H1 (cell line): ENCODE data around the gene DAPK3. TPM values are rescaled to one million over a fixed set of nuclear protein-coding genes. Genes with fewer than 3 reads are reported as not detected.

Experiments used
- CTCF ChIA-PET: fragments of 300-600 bp; sonication (Branson Sonifier 250); formaldehyde crosslinking; loops from one replicate; lab custom pipeline; 2021; ENCODE audit not compliant: partially characterized antibody; lab: Charles Lee
- POLR2A ChIA-PET: fragments of 300-600 bp; sonication (Branson Sonifier 250); formaldehyde crosslinking; loops from one replicate; lab custom pipeline; 2021; ENCODE audit warnings: inconsistent platforms; ENCODE audit not compliant: partially characterized antibody; lab: Charles Lee
- DNase-seq, 2 experiments: peaks; one replicate each; pipeline versions ENCODE4 v3.0.0 to v3.0.0-alpha.2; 2010 to 2022; ENCODE audit warnings: low spot score in 2 of 2, low read depth in 1 of 2, mixed read lengths in 1 of 2
- FAIRE-seq: peaks from 2 replicates; lab custom pipeline; 2011; peaks lifted over from hg19 to GRCh38; lab: Jason Lieb, UNC
- H2AFZ ChIP-seq: 2 replicates; pipeline ENCODE4 v1.8.1; 2012; ENCODE audit warnings: low read length, inconsistent platforms
- H2AK5ac ChIP-seq: 2 replicates; pipeline ENCODE4 v1.6.1; 2013; ENCODE audit warnings: low read depth, low read length
- H2BK120ac ChIP-seq: replicated peaks from 2 replicates; pipeline ENCODE3; 2013; ENCODE audit warnings: low read depth, low read length, inconsistent platforms
- H2BK12ac ChIP-seq: 2 replicates; pipeline ENCODE4 v1.6.1; 2013; ENCODE audit warnings: low read depth, low read length
- H2BK15ac ChIP-seq: 2 replicates; pipeline ENCODE4 v1.6.1; 2013; ENCODE audit warnings: low read length
- H2BK20ac ChIP-seq: 2 replicates; pipeline ENCODE4 v1.6.1; 2013; ENCODE audit warnings: low read length
- H2BK5ac ChIP-seq: 2 replicates; pipeline ENCODE4 v1.6.1; 2013; ENCODE audit warnings: low read depth, low read length
- H3K14ac ChIP-seq: 2 replicates; pipeline ENCODE4 v1.6.1; 2013; ENCODE audit warnings: inconsistent platforms; ENCODE audit not compliant: insufficient read length
- H3K18ac ChIP-seq: 2 replicates; pipeline ENCODE4 v1.6.1; 2013; ENCODE audit warnings: low read length; ENCODE audit errors: extremely low read depth
- H3K23ac ChIP-seq: 2 replicates; pipeline ENCODE4 v1.6.1; 2013; ENCODE audit warnings: inconsistent platforms; ENCODE audit not compliant: insufficient read length
- H3K23me2 ChIP-seq: 2 replicates; pipeline ENCODE4 v1.6.1; 2013; ENCODE audit warnings: low read depth, low read length
- H3K27ac ChIP-seq: 2 replicates; pipeline ENCODE4 v1.6.1; 2011; ENCODE audit warnings: low read depth, low read length, inconsistent platforms
- H3K27me3 ChIP-seq, 4 experiments: replicated peaks in 1 of 4; 1 replicate in 1 of 4; 2 replicates in 3 of 4; pipeline versions ENCODE4 v1.6.1 to v1.8.1; 2011 to 2013; ENCODE audit warnings: low read length in 3 of 4, mild to moderate bottlenecking in 3 of 4, inconsistent platforms in 2 of 4, mixed read lengths in 2 of 4, moderate library complexity in 1 of 4; ENCODE audit not compliant: control insufficient read depth in 3 of 4, insufficient read depth in 3 of 4; ENCODE audit errors: extremely low read depth in 1 of 4
- H3K36me3 ChIP-seq, 4 experiments: 2 replicates each; pipeline versions ENCODE4 v1.6.1 to v1.8.1; 2011 to 2013; ENCODE audit warnings: mild to moderate bottlenecking in 4 of 4, low read length in 3 of 4, moderate library complexity in 2 of 4, control low read depth in 1 of 4, inconsistent platforms in 1 of 4; ENCODE audit not compliant: insufficient read depth in 4 of 4, control insufficient read depth in 2 of 4
- H3K4ac ChIP-seq: replicated peaks from 2 replicates; pipeline ENCODE3; 2013; ENCODE audit warnings: low read length, low read depth, mixed read lengths, inconsistent platforms; ENCODE audit not compliant: insufficient read length
- H3K4me1 ChIP-seq, 4 experiments: replicated peaks in 1 of 4; 1 replicate in 1 of 4; 2 replicates in 3 of 4; pipeline versions ENCODE4 v1.6.1 to v1.8.1; 2011 to 2013; ENCODE audit warnings: low read length in 3 of 4, inconsistent platforms in 2 of 4, mixed read lengths in 1 of 4; ENCODE audit not compliant: insufficient read depth in 4 of 4, control insufficient read depth in 3 of 4
- H3K4me2 ChIP-seq, 2 experiments: 2 replicates each; pipeline versions ENCODE4 v1.6.1 to v1.8.1; 2011 to 2013; ENCODE audit warnings: low read depth in 2 of 2, low read length in 2 of 2, control low read depth in 1 of 2, inconsistent platforms in 1 of 2, mild to moderate bottlenecking in 1 of 2; ENCODE audit not compliant: insufficient read depth in 1 of 2
- H3K4me3 ChIP-seq, 4 experiments: fragments of 200-600, 300-600 bp in 1 of 4; sonication (generic), shearing (Covaris generic), sonication (Bioruptor Twin) in 1 of 4; 2 replicates each; pipeline versions ENCODE4 v1.5.1 to v1.8.1; 2011 to 2016; ENCODE audit warnings: low read length in 4 of 4, low read depth in 3 of 4, control low read depth in 2 of 4, inconsistent platforms in 2 of 4, mild to moderate bottlenecking in 2 of 4, mixed read lengths in 1 of 4, moderate library complexity in 1 of 4; ENCODE audit not compliant: insufficient read depth in 2 of 4; ENCODE audit errors: extremely low read depth in 1 of 4
- H3K56ac ChIP-seq: replicated peaks from 2 replicates; pipeline ENCODE3; 2013; ENCODE audit warnings: low read depth, mild to moderate bottlenecking, mixed read lengths, low read length, inconsistent platforms; ENCODE audit not compliant: insufficient read length
- H3K79me1 ChIP-seq: 2 replicates; pipeline ENCODE4 v1.6.1; 2013; ENCODE audit warnings: low read depth, low read length, control low read depth
- H3K79me2 ChIP-seq, 2 experiments: 2 replicates each; pipeline versions ENCODE4 v1.6.1 to v1.8.1; 2012 to 2013; ENCODE audit warnings: low read length in 2 of 2, mild to moderate bottlenecking in 2 of 2, inconsistent platforms in 1 of 2; ENCODE audit not compliant: insufficient read depth in 2 of 2, control insufficient read depth in 1 of 2
- H3K9ac ChIP-seq, 4 experiments: replicated peaks in 1 of 4; 1 replicate in 1 of 4; 2 replicates in 3 of 4; pipeline versions ENCODE4 v1.6.1 to v1.8.1; 2011 to 2013; ENCODE audit warnings: low read depth in 3 of 4, low read length in 3 of 4, control low read depth in 2 of 4, mild to moderate bottlenecking in 2 of 4, moderate library complexity in 2 of 4, inconsistent platforms in 1 of 4; ENCODE audit errors: extremely low read depth in 1 of 4
- H3K9me3 ChIP-seq, 2 experiments: 2 replicates each; pipeline versions ENCODE4 v1.6.1 to v1.8.1; 2012 to 2013; ENCODE audit warnings: mild to moderate bottlenecking in 2 of 2, moderate library complexity in 2 of 2, control low read depth in 1 of 2, inconsistent platforms in 1 of 2, low read depth in 1 of 2, low read length in 1 of 2, mixed read lengths in 1 of 2; ENCODE audit not compliant: insufficient read depth in 2 of 2
- H4K20me1 ChIP-seq, 2 experiments: replicated peaks in 1 of 2; 2 replicates each; pipeline versions ENCODE3 to v1.8.1; 2011 to 2013; ENCODE audit warnings: inconsistent platforms in 2 of 2, low read length in 2 of 2, mild to moderate bottlenecking in 1 of 2; ENCODE audit not compliant: insufficient read depth in 2 of 2, control insufficient read depth in 1 of 2
- H4K5ac ChIP-seq: 2 replicates; pipeline ENCODE4 v1.6.1; 2013; ENCODE audit warnings: low read length, low read depth, mixed read lengths, inconsistent platforms; ENCODE audit not compliant: insufficient read length
- H4K8ac ChIP-seq: 2 replicates; pipeline ENCODE4 v1.8.0; 2013; ENCODE audit warnings: mild to moderate bottlenecking, moderate library complexity, low read length, inconsistent platforms; ENCODE audit not compliant: insufficient read depth; ENCODE audit errors: extremely low read depth
- H4K91ac ChIP-seq: replicated peaks from 2 replicates; pipeline ENCODE3; 2013; ENCODE audit warnings: low read length, mixed read lengths, inconsistent platforms; ENCODE audit not compliant: insufficient read length
- BCL11A ChIP-seq, 2 experiments: IDR thresholded peaks; one replicate each; pipeline ENCODE4 v1.6.1; 2011; ENCODE audit warnings: low read depth in 2 of 2, low read length in 2 of 2, mild to moderate bottlenecking in 2 of 2
- CREB1 ChIP-seq: IDR thresholded peaks from 2 replicates; pipeline ENCODE4 v1.6.1; 2012; ENCODE audit warnings: inconsistent platforms
- CTBP2 ChIP-seq: IDR thresholded peaks from 2 replicates; pipeline ENCODE4 v1.7.0; 2011; ENCODE audit warnings: borderline replicate concordance, mild to moderate bottlenecking, moderate library complexity, mixed read lengths, low read length; ENCODE audit not compliant: insufficient read depth, insufficient read length
- GABPA ChIP-seq: IDR thresholded peaks from 2 replicates; pipeline ENCODE4 v1.6.1; 2011; ENCODE audit warnings: mild to moderate bottlenecking, low read length, moderate library complexity, borderline replicate concordance; ENCODE audit not compliant: insufficient read depth
- MAFK ChIP-seq: IDR thresholded peaks from 2 replicates; pipeline ENCODE4 v1.6.1; 2012; ENCODE audit warnings: low read depth, mild to moderate bottlenecking, improper control_type of control experiment, low read length
- NANOG ChIP-seq: IDR thresholded peaks from 2 replicates; pipeline ENCODE4 v1.6.1; 2011; ENCODE audit warnings: low read length, low read depth, mild to moderate bottlenecking, inconsistent platforms; ENCODE audit not compliant: insufficient read depth, poor library complexity, severe bottlenecking
- POLR2A ChIP-seq, 2 experiments: IDR thresholded peaks; 1 replicate in 1 of 2; 2 replicates in 1 of 2; pipeline ENCODE4 v1.6.1; 2011; ENCODE audit warnings: low read depth in 2 of 2, low read length in 2 of 2, mild to moderate bottlenecking in 2 of 2; ENCODE audit errors: control extremely low read depth in 1 of 2
- RAD21 ChIP-seq, 2 experiments: IDR thresholded peaks in 1 of 2; conservative IDR thresholded peaks in 1 of 2; 2 replicates each; pipeline ENCODE4 v1.6.1; 2011; ENCODE audit warnings: low read depth in 2 of 2, low read length in 2 of 2, improper control_type of control experiment in 1 of 2, inconsistent platforms in 1 of 2, mild to moderate bottlenecking in 1 of 2, moderate library complexity in 1 of 2
- SUZ12 ChIP-seq: fragments of 200-600 bp; sonication (generic); IDR thresholded peaks from 2 replicates; pipeline ENCODE4 v1.6.1; 2012; ENCODE audit warnings: mild to moderate bottlenecking, inconsistent platforms, low read length, moderate library complexity, mixed read lengths
- WGBS, 2 experiments: shearing (Covaris generic) in 1 of 2; methylation state at CpG; one replicate each; pipeline versions ENCODE4 v1.1.6 to v1.1.7; 2013 to 2015; ENCODE audit warnings: low lambda C conversion rate in 2 of 2, mixed read lengths in 2 of 2, inconsistent platforms in 1 of 2, low coverage in 1 of 2, missing lambda C conversion rate in 1 of 2; ENCODE audit not compliant: insufficient replicate concordance in 2 of 2, insufficient coverage in 1 of 2, insufficient read length in 1 of 2; ENCODE audit errors: extremely low coverage in 1 of 2, missing lambda C conversion rate in 1 of 2; 5-methylcytosine and 5-hydroxymethylcytosine counted together
- polyA plus RNA-seq, 7 experiments: library from polyadenylated mRNA; depleted of rRNA in 3 of 7; stranded (reverse) in 5 of 7; unstranded in 2 of 7; fragments of >200 nt in 5 of 7; fragments of 200-250 nt in 2 of 7; gene quantifications; 1 replicate in 5 of 7; 2 replicates in 1 of 7; 4 replicates in 1 of 7; pipeline versions ENCODE4 v1.2.1 to v1.2.3, GENCODE V29; 2011 to 2013; ENCODE audit warnings: missing spikeins in 2 of 7, mixed read lengths in 2 of 7
- total RNA-seq: library from RNA; stranded (reverse); fragmentation: NEBNext Ultra II Directional; extraction: Animal tissue kit (Norgen Biotek cat#: 25700); gene quantifications from 2 replicates; pipeline ENCODE4 v1.2.1, GENCODE V29; 2021
- TF ChIP-seq, protein P1 (sequence below): IDR thresholded peaks from 2 replicates; pipeline ENCODE4 v1.6.1; 2011; ENCODE audit warnings: low read depth, mild to moderate bottlenecking, low read length; ENCODE audit not compliant: insufficient read depth

DAPK3 gene
- total and polyA plus RNA-seq, 2 of the 8 experiments (the other 6 are each of a cell fraction or from before 2014, with no cell fraction given), result 53.2 to 78.1 TPM

DNA sequence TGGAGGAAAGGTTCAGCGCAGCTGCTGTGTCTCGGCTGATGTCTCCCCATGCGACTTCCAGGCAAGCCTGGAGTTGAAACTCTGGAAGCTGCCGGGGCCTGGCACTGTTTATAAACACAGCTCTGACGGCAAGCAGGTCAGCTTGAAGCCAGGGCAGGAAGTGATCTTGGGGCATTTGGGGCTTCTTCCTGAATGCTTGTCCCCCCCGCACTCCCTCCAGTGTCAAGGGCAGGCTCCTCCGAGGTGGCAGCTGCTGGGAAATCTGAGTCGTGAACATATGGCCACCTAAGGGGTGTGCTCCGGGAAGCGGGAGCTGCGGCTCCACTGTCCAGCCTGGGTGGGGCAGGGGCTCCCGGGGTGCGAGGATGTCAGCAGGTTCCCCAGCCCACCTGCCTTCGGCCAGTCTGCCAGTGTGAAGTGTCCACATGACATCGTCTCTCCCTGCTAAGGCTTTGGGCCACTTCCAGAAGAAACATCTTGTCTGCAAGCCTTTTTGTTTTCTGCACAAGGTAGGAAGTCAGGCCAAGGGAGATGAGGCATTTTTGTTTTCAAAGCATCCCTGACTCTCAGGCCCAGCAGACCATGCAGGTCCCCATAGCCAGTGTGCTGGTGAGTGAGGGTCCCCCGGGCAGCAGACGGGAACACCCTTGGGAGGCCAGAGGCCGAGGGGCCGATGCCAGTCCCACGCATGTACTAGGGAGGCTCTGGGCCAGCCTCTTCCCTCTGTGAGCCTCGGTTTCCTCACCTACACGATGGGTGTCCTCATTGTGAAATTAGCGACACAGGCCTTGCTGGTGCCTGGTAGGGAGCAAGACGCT, 39.3 kb upstream of the DAPK3 start:
- H3K56ac ChIP-seq, result no peak overlapping the region
- H4K5ac ChIP-seq, result no peak overlapping the region
- H3K23me2 ChIP-seq, result peaks cover 5% of the 10 kb centered on the region
- H3K36me3 ChIP-seq, result peaks cover 0 to 18% (median 7%) of the 10 kb centered on the region in 4 experiments; a peak in 5 of 8 replicates
- H3K9ac ChIP-seq, result no peak overlapping the region
- no peak overlapping the region for H3K4ac ChIP-seq
- no peak overlapping the region for H3K14ac ChIP-seq
- no peak overlapping the region for H2BK120ac ChIP-seq
- H4K91ac ChIP-seq, result no peak overlapping the region
- peaks cover 25 to 32% of the 10 kb centered on the region in 2 experiments for H4K20me1 ChIP-seq
- CTCF ChIA-PET, result interaction anchor here (0.8 kb wide), 1 partner anchor 81 kb away, joined by 3 read pairs; no protein-coding TSS in a partner anchor
- no peaks in the 10 kb centered on the region for H3K9me3 ChIP-seq
- H3K4me3 ChIP-seq, result no peak overlapping the region
- no peak overlapping the region for H2BK12ac ChIP-seq
- FAIRE-seq (no peak), DNase-seq (no peak)
- H2BK15ac ChIP-seq, result no peak overlapping the region
- H3K79me2 ChIP-seq, result peaks cover 13 to 53% of the 10 kb centered on the region in 2 experiments
- no peak overlapping the region for H3K27ac ChIP-seq
- no peak overlapping the region for H4K8ac ChIP-seq
- H3K79me1 ChIP-seq, result peaks cover 14% of the 10 kb centered on the region
- H2BK5ac ChIP-seq, result no peak overlapping the region
- H2AK5ac ChIP-seq, result no peak overlapping the region
- H3K4me2 ChIP-seq, result peak overlapping the region in 1 of 2 experiments; percentile 63; a peak in 1 of 4 replicates
- no peak overlapping the region for H3K23ac ChIP-seq
- POLR2A ChIA-PET, result interaction anchor here (1.0 to 7.2 kb wide), 3 partner anchors 28 to 52 kb away, joined by 5 to 125 read pairs (median 5); partner anchors contain the start of genes DAPK3 and EEF2
- no peak overlapping the region for H2BK20ac ChIP-seq
- H3K27me3 ChIP-seq, result no peaks in the 10 kb centered on the region
- H3K18ac ChIP-seq, result no peak overlapping the region
- WGBS, 2 experiments, result 90% methylated on average over 21 of the region's 24 CpGs; no CpG with 5 or more reads in 1 of the 2 experiments
- H3K4me1 ChIP-seq, result peaks cover 3 to 12% (median 5%) of the 10 kb centered on the region in 4 experiments
- H2AFZ ChIP-seq, result no peak overlapping the region
- TF ChIP-seq NANOG, result no peak
- no peak for TF ChIP-seq BCL11A (IDR thresholded peaks at IDR 0.05; ENCODE audit: low read depth in 2 of 2, low read length in 2 of 2)
- no peak for TF ChIP-seq RAD21 (IDR thresholded peaks at IDR 0.05 in 1 of 2, conservative IDR thresholded peaks at IDR 0.05 in 1 of 2; ENCODE audit: low read depth in 2 of 2, low read length in 2 of 2)
- TF ChIP-seq, protein P1, sequence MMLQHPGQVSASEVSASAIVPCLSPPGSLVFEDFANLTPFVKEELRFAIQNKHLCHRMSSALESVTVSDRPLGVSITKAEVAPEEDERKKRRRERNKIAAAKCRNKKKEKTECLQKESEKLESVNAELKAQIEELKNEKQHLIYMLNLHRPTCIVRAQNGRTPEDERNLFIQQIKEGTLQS, result no peak
- TF ChIP-seq MAFK, result no peak
- no peak for TF ChIP-seq CTBP2
- TF ChIP-seq GABPA, result no peak
- no peak for TF ChIP-seq CREB1
- TF ChIP-seq POLR2A (IDR thresholded peaks at IDR 0.05; ENCODE audit: control extremely low read depth in 1 of 2, low read depth in 2 of 2, low read length in 2 of 2), result no peak
- no peak for TF ChIP-seq SUZ12
